Left kidney (tissue), 2 donors: ENCODE measurements around the gene CASP5. TPM values are rescaled to one million over a fixed set of nuclear protein-coding genes. Genes with fewer than 3 reads are reported as not detected.

Experiments
- DNase-seq: peaks from one replicate; pipeline ENCODE4 v3.0.0-alpha.2; 2013
- polyA plus RNA-seq: library from polyadenylated mRNA; unstranded; fragments of 120-200 nt; gene quantifications from one replicate; pipeline ENCODE4 v1.2.1, GENCODE V29; 2013; ENCODE audit not compliant: insufficient read length

CASP5 gene
- polyA plus RNA-seq, 1 donor, result not detected

DNA sequence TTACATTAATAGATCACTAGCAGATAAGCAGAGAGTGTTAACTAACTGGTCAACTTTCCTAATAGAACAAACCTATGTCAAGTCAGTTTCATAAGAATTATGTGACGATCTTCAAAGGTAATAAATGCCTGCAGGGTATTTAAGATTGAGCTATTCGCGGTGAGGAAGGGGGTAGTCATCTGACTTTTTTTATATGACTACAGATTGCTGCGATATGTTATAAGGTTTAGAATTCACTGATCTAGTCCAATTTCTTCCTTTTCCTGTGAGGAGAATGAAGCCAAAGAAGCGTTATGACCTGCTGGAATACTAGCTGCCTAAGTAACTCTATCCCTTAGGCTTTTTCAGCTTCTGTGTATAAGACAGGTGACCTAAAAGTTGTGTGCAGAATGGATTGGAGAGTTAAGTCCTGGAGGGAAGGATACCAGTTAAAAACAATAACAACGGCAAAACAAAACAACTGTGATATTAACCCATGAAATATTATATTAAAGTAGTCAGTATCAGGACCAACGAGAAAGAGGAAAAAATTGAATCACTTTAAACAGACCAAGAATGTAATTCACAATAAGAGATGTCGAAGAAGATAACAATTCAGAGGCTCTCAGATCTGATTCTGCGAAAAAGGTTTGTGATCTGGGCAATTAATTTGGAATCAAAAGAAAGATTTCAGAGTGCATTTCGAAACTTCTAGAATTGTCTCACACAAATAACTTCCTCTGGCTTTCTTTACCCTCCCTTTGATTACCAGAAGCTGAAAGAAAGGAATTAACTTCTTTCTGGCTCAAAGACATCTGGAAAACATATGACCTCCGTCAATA is 55.2 kb downstream of the CASP5 start:
- no peak for DNase-seq

DNA sequence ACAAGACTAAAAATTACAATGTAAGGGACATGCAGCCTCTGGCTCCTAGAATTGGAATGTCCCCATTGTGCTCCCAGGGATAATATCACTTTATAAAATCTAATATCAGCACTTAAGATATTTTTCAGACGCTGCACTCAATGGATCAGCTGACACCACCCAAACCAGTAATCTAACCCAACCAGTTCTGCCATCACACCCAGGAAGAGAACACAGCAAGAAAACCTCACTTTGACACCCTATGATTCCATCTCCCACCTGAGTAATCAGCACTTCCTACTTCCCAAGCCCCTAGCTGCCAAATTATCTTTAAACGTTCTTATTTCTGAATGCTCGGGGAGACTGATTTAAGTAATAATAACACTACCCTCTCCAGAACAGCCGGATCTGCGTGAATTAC is 57.2 kb downstream of the CASP5 start:
- no peak for DNase-seq

DNA sequence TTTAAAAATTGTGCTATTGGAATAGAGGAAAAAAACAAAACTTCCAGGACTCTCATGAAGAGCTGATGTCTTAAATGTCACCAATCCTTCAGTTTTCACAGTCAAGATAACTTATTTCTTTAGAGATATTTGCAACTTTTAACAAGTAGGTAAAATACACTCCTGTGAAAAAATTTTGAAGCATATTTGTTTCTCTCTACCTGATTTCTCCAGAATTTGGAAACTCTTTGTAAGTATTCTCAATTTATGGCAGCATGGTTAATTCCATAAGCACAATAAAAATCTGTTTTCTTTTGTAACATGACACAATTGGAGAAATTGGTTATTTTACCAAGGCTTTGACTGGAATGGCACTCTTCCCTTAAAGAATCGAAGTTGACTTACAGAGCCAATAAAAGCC is 58.7 kb downstream of the CASP5 start:
- DNase-seq, result no peak

DNA sequence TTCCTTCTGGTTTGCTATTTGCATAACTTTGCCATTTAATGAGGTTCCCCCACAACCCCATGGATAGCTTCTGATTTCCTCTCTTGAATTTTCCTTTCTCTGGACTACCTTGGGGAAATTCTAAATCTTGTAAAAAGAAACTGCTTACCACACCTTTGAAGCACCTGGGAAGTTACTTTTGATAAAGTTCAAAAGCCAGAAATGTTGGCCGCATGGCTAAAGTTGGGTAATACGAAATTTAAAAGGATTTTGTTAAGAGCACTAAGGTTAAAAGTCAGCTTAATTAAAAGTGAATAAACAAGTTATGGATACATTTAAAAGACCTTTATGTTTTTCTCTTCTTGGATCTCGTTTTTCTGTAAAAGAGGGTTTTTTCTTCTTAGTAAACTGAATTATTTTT is 60.1 kb downstream of the CASP5 start:
- DNase-seq, result no peak

DNA sequence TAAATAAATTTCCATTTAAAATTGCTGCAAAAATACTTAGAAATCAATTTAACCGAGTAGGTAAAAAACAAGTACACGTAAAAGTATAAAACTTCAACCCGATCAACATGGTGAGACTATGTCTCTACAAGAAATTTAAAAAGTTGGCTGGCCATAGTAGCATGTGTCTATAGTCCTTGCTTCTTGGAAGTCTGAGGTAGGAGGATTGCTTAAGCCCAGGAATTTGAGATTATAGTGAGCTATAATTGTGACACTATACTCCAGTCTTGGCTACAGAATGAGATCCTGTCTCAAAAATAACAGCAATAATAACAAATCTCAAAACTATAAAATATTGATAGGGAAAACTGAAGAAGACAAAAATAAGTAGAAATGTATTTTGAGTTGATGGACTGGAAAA is 65.7 kb downstream of the CASP5 start:
- DNase-seq, result no peak

DNA sequence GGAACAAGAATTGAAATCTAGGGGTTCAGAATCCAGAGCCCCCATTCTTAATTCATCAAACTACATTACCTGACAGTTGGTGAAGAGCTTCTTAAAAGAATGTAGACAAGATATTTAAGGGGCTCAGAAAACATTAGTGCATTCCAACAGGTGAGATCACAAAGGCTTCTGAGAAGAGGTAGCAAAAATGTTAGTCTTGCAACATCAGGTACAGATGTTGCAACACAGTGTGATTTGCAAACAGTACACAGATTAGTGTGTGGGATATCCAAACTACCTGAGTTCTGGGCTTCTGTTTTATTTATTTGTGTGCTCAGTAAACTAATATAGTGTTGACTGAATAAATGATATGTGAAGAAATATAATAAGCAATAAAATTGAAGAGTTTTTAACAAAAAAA is 66.4 kb downstream of the CASP5 start:
- DNase-seq, result no peak

DNA sequence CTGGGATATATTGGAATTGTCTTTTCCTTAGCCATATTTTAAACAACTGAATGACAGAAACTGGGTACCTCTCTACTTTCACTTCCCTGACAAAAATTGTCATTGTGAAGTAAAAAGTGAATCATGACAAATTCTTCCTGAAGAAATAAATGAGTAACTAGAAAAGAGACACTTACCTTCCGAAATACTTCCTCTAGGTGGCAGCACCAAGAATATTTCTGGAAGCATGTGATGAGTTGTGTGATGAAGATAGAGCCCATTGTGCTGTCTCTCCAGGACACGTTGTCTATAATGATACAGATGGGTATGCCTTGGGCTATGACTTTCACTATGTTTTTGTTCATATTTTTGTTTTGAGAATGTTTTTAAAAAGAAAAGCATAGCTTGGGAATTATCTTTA is 76.1 kb downstream of the CASP5 start:
- DNase-seq, result no peak

Other genes with a start within 250 kb of the CASP5 start
- gene CASP12, start 124.7 kb downstream of the CASP5 start, polyA plus RNA-seq, result 0.65 TPM
- 20.1 TPM for gene CASP4, start 54.6 kb downstream of the CASP5 start, polyA plus RNA-seq
- 3.1 TPM for gene CASP1, start 12.0 kb upstream of the CASP5 start, polyA plus RNA-seq
- 0.70 TPM for gene CARD16, start 22.2 kb upstream of the CASP5 start, polyA plus RNA-seq
- not detected for gene CARD18, start 116.6 kb upstream of the CASP5 start, polyA plus RNA-seq